Naive thymus-derived CD8-positive, alpha-beta T cell (primary cell): ENCODE data around the gene CACNA2D3. TPM values are rescaled to one million over a fixed set of nuclear protein-coding genes. Genes with fewer than 3 reads are reported as not detected.
"Not testable (repeated sequence)": the region's sequence is repeated elsewhere in the genome, so short reads cannot be mapped to it uniquely, and the experiment has no call there.

ENCODE experiments used
- ATAC-seq, 2 donors: fragments of 150-1000 bp; cut with Tn5 transposase in 1 of 2; sonication (Bioruptor Pico), chemical (Tn5 transposase) in 1 of 2; 1 replicate in 1 of 2; 2 replicates in 1 of 2; pipeline ENCODE4 v1.10.0; 2021; ENCODE audit warnings: mild to moderate bottlenecking in 2 of 2, moderate library complexity in 2 of 2
- POLR2A ChIA-PET: fragments of 350-600 bp; sonication (Branson Sonifier 250); formaldehyde crosslinking; loops from one replicate; lab custom pipeline; 2021; ENCODE audit warnings: antibody characterized with exemption; lab: Charles Lee
- DNase-seq, 10 donors: peaks; one replicate each; pipeline versions ENCODE4 v3.0.0 to v3.0.0-alpha.2; 2020 to 2022
- H3K27ac Mint-ChIP-seq, 10 donors: one replicate each; pipeline ENCODE4 v1.8.0; 2020 to 2022; ENCODE audit warnings: mild to moderate bottlenecking in 10 of 10, mixed read lengths in 10 of 10, moderate library complexity in 4 of 10, inconsistent platforms in 1 of 10
- H3K27me3 Mint-ChIP-seq, 5 donors: one replicate each; pipeline ENCODE4 v1.8.0; 2021 to 2022; ENCODE audit warnings: mixed read lengths in 5 of 5
- H3K36me3 Mint-ChIP-seq, 3 donors: one replicate each; pipeline ENCODE4 v1.8.0; 2020 to 2022; ENCODE audit warnings: mixed read lengths in 3 of 3, mild to moderate bottlenecking in 2 of 3, inconsistent platforms in 1 of 3
- H3K4me1 Mint-ChIP-seq, 4 donors: one replicate each; pipeline ENCODE4 v1.8.0; 2021 to 2022; ENCODE audit warnings: mixed read lengths in 4 of 4
- H3K4me3 Mint-ChIP-seq, 10 donors: one replicate each; pipeline ENCODE4 v1.8.0; 2020 to 2022; ENCODE audit warnings: mild to moderate bottlenecking in 10 of 10, mixed read lengths in 10 of 10, moderate library complexity in 6 of 10, inconsistent platforms in 1 of 10
- H3K9me3 Mint-ChIP-seq, 9 donors: one replicate each; pipeline ENCODE4 v1.8.0; 2020 to 2022; ENCODE audit warnings: mixed read lengths in 9 of 9, mild to moderate bottlenecking in 3 of 9, inconsistent platforms in 1 of 9, moderate library complexity in 1 of 9
- polyA plus RNA-seq, 3 donors: library from polyadenylated mRNA; unstranded; fragments of 300-500 nt; fragmentation: Illumina TruSeq; gene quantifications; one replicate each; pipeline ENCODE4 v1.2.3, GENCODE V29; 2021
- total RNA-seq, 8 experiments: library from RNA in 2 of 8; stranded (reverse) in 2 of 8; gene quantifications; one replicate each; pipeline ENCODE4 v1.2.3 and lab custom pipeline; 2021 to 2026

CACNA2D3 gene
- total and polyA plus RNA-seq, 5 experiments from 2014 or later, result not detected

GRCh38 chr3:54458357-54458756 is 336.0 kb downstream of the CACNA2D3 start:
- peaks cover 0 to 7% (median 0%) of the 10 kb centered on the region in 5 donors for H3K27me3 Mint-ChIP-seq
- H3K9me3 Mint-ChIP-seq, result peaks cover 8 to 41% (median 21%) of the 10 kb centered on the region in 9 donors
- ATAC-seq, result no peak
- DNase-seq, result no peak
- H3K4me3 Mint-ChIP-seq, result no peak overlapping the region
- peaks cover 0 to 16% (median 3%) of the 10 kb centered on the region in 3 donors for H3K36me3 Mint-ChIP-seq
- H3K4me1 Mint-ChIP-seq, result no peaks in the 10 kb centered on the region
- POLR2A ChIA-PET, result no interaction called here
- no peak overlapping the region for H3K27ac Mint-ChIP-seq

GRCh38 chr3:54464554-54464953 is 342.2 kb downstream of the CACNA2D3 start:
- not testable (repeated sequence) for DNase-seq

GRCh38 chr3:54476891-54477290 is 354.5 kb downstream of the CACNA2D3 start:
- POLR2A ChIA-PET, result no interaction called here
- H3K36me3 Mint-ChIP-seq, result no peaks in the 10 kb centered on the region
- no peak for ATAC-seq

More at GRCh38 chr3:54464554-54464953, 342.2 kb downstream of the CACNA2D3 start:
- ATAC-seq, H3K27ac Mint-ChIP-seq, POLR2A ChIA-PET, H3K4me1 Mint-ChIP-seq, H3K4me3 Mint-ChIP-seq: not testable (repeated sequence)
- Mint-ChIP-seq H3K9me3 (peaks cover 0 to 42% (median 22%) of the 10 kb centered on the region in 9 donors), H3K27me3 (peaks cover 5 to 12% (median 9%) of the 10 kb centered on the region in 5 donors), H3K36me3 (peaks cover 0 to 39% (median 4%) of the 10 kb centered on the region in 3 donors)

GRCh38 chr3:54481606-54482365 is 359.4 kb downstream of the CACNA2D3 start:
- POLR2A ChIA-PET, result no interaction called here
- no peaks in the 10 kb centered on the region for H3K36me3 Mint-ChIP-seq
- DNase-seq, result no peak
- ATAC-seq, result no peak
- peaks cover 0 to 3% (median 0%) of the 10 kb centered on the region in 5 donors for H3K27me3 Mint-ChIP-seq
- H3K4me3 Mint-ChIP-seq, result no peak overlapping the region
- peaks cover 0 to 12% (median 2%) of the 10 kb centered on the region in 9 donors for H3K9me3 Mint-ChIP-seq
- H3K27ac Mint-ChIP-seq, result no peak overlapping the region
- H3K4me1 Mint-ChIP-seq, result no peaks in the 10 kb centered on the region

More at GRCh38 chr3:54476891-54477290, 354.5 kb downstream of the CACNA2D3 start:
- Mint-ChIP-seq H3K9me3 (peaks cover 7 to 32% (median 17%) of the 10 kb centered on the region in 9 donors), H3K4me1 (no peaks in the 10 kb centered on the region), H3K27me3 (peaks cover 0 to 1% (median 0%) of the 10 kb centered on the region in 5 donors), H3K4me3 (no peak overlapping the region), H3K27ac (no peak overlapping the region)
- DNase-seq, result no peak

GRCh38 chr3:54484334-54484733 is 362.0 kb downstream of the CACNA2D3 start:
- H3K27ac Mint-ChIP-seq, result no peak overlapping the region
- H3K4me3 Mint-ChIP-seq, result no peak overlapping the region
- no peak for ATAC-seq
- no peaks in the 10 kb centered on the region for H3K36me3 Mint-ChIP-seq
- POLR2A ChIA-PET, result no interaction called here
- no peak for DNase-seq
- H3K9me3 Mint-ChIP-seq, result peaks cover 0 to 11% (median 0%) of the 10 kb centered on the region in 9 donors
- H3K4me1 Mint-ChIP-seq, result no peaks in the 10 kb centered on the region
- H3K27me3 Mint-ChIP-seq, result peaks cover 0 to 11% (median 0%) of the 10 kb centered on the region in 5 donors

GRCh38 chr3:54486317-54486716 is 364.0 kb downstream of the CACNA2D3 start:
- peaks cover 0 to 9% (median 0%) of the 10 kb centered on the region in 9 donors for H3K9me3 Mint-ChIP-seq
- DNase-seq, result no peak
- POLR2A ChIA-PET, result no interaction called here
- no peaks in the 10 kb centered on the region for H3K36me3 Mint-ChIP-seq
- H3K4me3 Mint-ChIP-seq, result no peak overlapping the region
- H3K4me1 Mint-ChIP-seq, result no peaks in the 10 kb centered on the region
- no peak for ATAC-seq
- peaks cover 0 to 11% (median 0%) of the 10 kb centered on the region in 5 donors for H3K27me3 Mint-ChIP-seq
- H3K27ac Mint-ChIP-seq, result no peak overlapping the region

GRCh38 chr3:54488297-54488696 is 365.9 kb downstream of the CACNA2D3 start:
- Mint-ChIP-seq H3K9me3 (peaks cover 0 to 10% (median 0%) of the 10 kb centered on the region in 9 donors), H3K4me1 (no peaks in the 10 kb centered on the region), H3K4me3 (no peak overlapping the region), H3K27ac (no peak overlapping the region), H3K36me3 (no peaks in the 10 kb centered on the region), H3K27me3 (peaks cover 0 to 11% (median 0%) of the 10 kb centered on the region in 5 donors)
- no peak for DNase-seq
- ATAC-seq, result no peak
- POLR2A ChIA-PET, result no interaction called here

GRCh38 chr3:54494209-54494608 is 371.9 kb downstream of the CACNA2D3 start:
- H3K4me3 Mint-ChIP-seq, result no peak overlapping the region
- peaks cover 0 to 18% (median 13%) of the 10 kb centered on the region in 9 donors for H3K9me3 Mint-ChIP-seq
- no peaks in the 10 kb centered on the region for H3K4me1 Mint-ChIP-seq
- ATAC-seq (no peak), DNase-seq (no peak)
- H3K27ac Mint-ChIP-seq, result no peak overlapping the region
- POLR2A ChIA-PET, result no interaction called here
- H3K36me3 Mint-ChIP-seq, result no peaks in the 10 kb centered on the region
- no peaks in the 10 kb centered on the region for H3K27me3 Mint-ChIP-seq

- H3K4me1 Mint-ChIP-seq, result no peaks in the 10 kb centered on the region
- ATAC-seq (no peak), DNase-seq (no peak)
- H3K27me3 Mint-ChIP-seq, result peaks cover 0 to 30% (median 5%) of the 10 kb centered on the region in 5 donors
- peaks cover 0 to 4% (median 0%) of the 10 kb centered on the region in 3 donors for H3K36me3 Mint-ChIP-seq
- no peak overlapping the region for H3K27ac Mint-ChIP-seq
- POLR2A ChIA-PET, result no interaction called here
- peaks cover 0 to 13% (median 9%) of the 10 kb centered on the region in 9 donors for H3K9me3 Mint-ChIP-seq
- H3K4me3 Mint-ChIP-seq, result no peak overlapping the region
These were observed 384.3 kb downstream of the CACNA2D3 start for GRCh38 chr3:54506603-54507002.

GRCh38 chr3:54507876-54508460 is 385.6 kb downstream of the CACNA2D3 start:
- Mint-ChIP-seq H3K4me1 (no peaks in the 10 kb centered on the region), H3K27me3 (peaks cover 0 to 29% (median 3%) of the 10 kb centered on the region in 5 donors), H3K27ac (no peak overlapping the region), H3K4me3 (no peak overlapping the region), H3K9me3 (peaks cover 0 to 12% (median 5%) of the 10 kb centered on the region in 9 donors), H3K36me3 (peaks cover 0 to 4% (median 0%) of the 10 kb centered on the region in 3 donors)
- POLR2A ChIA-PET, result no interaction called here
- ATAC-seq (no peak), DNase-seq (no peak)

GRCh38 chr3:54510506-54510905 is 388.2 kb downstream of the CACNA2D3 start:
- Mint-ChIP-seq H3K4me3 (no peak overlapping the region), H3K27ac (no peak overlapping the region), H3K27me3 (peaks cover 0 to 29% (median 3%) of the 10 kb centered on the region in 5 donors), H3K36me3 (no peaks in the 10 kb centered on the region), H3K4me1 (no peaks in the 10 kb centered on the region), H3K9me3 (peaks cover 2 to 32% (median 7%) of the 10 kb centered on the region in 9 donors)
- ATAC-seq, result no peak
- DNase-seq, result no peak
- POLR2A ChIA-PET, result interaction anchor here (0.5 kb wide), 1 partner anchor 474 kb away, joined by 4 read pairs; no protein-coding TSS in a partner anchor

- ATAC-seq, result no peak
- DNase-seq, result no peak
- H3K4me3 Mint-ChIP-seq, result no peak overlapping the region
- peaks cover 0 to 29% (median 3%) of the 10 kb centered on the region in 5 donors for H3K27me3 Mint-ChIP-seq
- H3K36me3 Mint-ChIP-seq, result no peaks in the 10 kb centered on the region
- H3K9me3 Mint-ChIP-seq, result peaks cover 2 to 32% (median 7%) of the 10 kb centered on the region in 9 donors
- no peak overlapping the region for H3K27ac Mint-ChIP-seq
- POLR2A ChIA-PET, result no interaction called here
- no peaks in the 10 kb centered on the region for H3K4me1 Mint-ChIP-seq
These were observed 389.5 kb downstream of the CACNA2D3 start for GRCh38 chr3:54511766-54512365.
